ENCODE measurements around the gene KLRG1.

The KLRG1 gene

DNA sequence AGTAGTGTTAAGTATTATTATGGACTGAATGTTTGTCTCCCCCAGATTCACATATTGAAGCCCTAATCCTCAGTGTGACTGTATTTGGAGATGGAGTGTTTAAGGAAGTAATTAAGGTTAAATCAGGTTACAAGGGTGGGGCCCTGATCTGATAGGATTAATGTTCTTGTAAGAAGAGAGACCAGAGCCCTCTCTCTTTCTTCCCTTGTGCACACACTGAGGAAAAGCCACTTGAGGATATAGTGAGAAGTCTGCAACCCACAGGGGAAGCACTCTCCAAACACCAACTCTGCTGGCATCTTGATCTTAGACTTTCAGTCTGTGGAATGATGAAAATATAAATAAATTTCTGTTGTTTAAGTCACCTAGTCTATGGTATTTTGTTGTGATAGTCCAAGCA is 2.2 kb upstream of the KLRG1 start:
- no peak for DNase-seq

DNA sequence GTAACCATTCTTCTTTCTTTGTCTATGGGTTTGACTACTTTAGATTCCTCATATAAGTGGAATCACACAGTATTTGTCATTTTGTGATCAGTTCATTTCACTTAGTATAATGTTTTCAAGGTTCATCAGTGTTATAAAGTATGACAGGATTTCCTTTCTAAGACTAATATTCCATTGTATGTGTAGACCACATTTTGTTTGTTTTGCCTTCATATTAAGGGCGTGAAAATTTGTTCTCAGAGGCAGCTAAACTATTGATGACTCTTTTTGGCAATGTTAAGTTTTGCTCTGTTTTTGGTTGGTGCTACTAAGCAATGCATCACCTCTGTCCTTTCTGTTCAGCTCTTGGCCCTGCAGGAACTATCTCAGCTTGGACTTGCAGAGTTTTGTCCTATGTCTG is 1.7 kb upstream of the KLRG1 start:
- no peak for DNase-seq

- no peak for DNase-seq
These were observed 2.3 kb downstream of the KLRG1 start for GRCh38 chr12:8991371-8992345.

DNA sequence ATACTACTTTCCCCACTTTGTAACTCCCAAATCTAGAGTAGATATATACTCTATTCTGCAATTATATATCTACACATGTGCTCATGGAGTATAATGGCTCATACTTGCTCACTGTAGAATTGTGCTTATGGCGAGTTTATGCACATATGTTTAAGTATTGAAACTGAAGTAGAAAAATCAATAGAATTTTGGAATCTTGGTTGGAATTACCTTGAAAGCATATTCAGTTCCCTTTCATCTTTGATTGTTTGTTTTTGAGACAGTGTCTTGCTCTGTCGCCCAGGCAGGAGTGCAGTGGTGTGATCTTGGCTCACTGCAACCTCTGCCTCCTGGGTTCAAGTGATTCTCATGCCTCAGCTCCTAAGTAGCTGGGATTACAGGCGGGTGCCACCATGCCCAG is 4.5 kb downstream of the KLRG1 start:
- DNase-seq = no peak

DNA sequence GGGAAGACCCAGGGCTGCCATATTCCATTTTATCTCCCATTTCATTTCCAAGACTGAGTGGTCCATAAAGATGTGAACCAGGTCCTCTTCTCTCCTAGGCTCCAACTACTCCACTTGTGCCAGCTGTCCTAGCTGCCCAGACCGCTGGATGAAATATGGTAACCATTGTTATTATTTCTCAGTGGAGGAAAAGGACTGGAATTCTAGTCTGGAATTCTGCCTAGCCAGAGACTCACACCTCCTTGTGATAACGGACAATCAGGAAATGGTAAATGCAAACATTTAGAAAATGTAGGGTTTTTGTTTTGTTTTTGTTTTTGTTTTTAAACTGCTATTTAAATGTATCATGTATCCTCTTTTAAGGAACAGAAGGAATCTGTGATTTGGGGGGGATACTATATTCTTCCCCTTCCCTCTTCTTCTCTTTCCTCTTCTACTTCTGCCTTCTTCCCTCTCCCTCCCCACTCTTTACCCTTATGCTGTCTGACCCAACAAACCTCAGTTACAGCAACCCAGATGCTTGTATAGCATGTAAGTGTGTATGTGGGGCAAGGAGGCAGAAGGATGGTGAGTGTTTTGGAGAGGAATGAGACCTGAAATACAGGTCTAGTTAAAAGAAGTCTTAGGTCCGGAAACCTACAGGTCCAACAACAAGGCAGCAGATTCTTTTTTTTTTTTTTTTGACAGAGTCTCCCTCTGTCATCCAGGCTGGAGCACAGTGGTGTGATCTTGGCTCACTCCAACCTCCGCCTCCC is 5.9 kb downstream of the KLRG1 start:
- no peak for DNase-seq

- no peak for DNase-seq
These were observed 7.5 kb downstream of the KLRG1 start for GRCh38 chr12:8996682-8997405.

GRCh38 chr12:9001233-9001632 is 11.9 kb downstream of the KLRG1 start:
- DNase-seq = no peak

GRCh38 chr12:9002335-9002734 is 13.0 kb downstream of the KLRG1 start:
- DNase-seq = no peak

DNA sequence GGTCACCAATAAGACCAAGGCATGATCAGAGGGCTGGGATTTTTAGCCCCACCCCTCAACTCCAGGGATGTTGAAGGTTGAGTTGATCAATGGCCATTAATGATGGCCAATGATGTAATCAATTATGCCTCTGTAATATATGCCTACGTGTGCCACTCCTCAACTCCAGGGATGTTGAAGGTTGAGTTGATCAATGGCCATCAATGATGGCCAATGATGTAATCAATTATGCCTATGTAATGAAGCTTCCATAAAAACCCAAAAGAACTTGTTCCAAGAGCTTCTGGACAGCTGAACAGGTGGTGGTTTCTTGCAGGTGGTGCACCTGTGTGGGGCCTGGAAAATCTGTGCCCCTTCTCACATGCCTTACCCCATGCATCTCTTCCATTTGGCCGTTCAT is 33.2 kb downstream of the KLRG1 start:
- DNase-seq = no peak

DNA sequence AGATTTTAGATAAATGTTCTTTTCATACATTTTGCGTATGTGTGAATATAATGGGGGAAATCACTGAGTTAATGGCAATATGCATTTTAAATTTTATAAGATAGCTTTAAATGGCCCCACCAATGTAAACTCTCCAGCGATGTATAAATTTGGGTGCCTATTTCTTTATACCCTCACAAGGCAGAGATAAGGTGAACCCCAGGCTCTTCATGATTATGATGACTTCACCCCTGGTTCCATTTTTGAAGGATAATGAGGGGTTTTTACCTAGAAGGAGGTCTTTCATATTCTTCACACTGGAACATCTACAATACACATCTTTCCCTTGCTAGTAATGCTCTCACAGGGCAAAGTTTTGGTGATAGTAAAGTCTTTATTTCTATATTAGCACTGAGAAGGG is 35.2 kb downstream of the KLRG1 start:
- DNase-seq = no peak

GRCh38 chr12:9027161-9028059 is 38.1 kb downstream of the KLRG1 start:
- DNase-seq = no peak

DNA sequence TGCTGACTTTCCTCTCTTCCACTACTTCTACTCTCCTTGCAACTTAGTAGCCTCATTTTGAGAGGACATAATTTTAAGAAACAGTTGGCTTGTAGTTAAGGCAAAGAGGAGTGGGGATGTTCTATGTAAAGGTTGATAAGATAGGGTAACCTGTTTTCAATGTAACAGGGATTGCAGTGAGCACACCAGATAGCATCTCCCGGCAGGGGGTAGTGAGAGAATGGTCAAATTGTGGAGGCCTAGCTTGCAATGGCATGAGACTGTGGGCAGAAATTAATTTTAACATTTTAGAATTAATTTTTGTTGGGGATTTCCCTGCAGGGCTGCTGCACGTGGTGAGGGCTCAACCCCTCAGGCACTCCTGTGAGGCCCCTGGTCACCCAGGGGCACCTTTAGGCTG is 41.4 kb downstream of the KLRG1 start:
- DNase-seq = no peak

- DNase-seq = no peak
These were observed 43.0 kb downstream of the KLRG1 start for GRCh38 chr12:9032202-9032964.

GRCh38 chr12:9033265-9033887 is 44.0 kb downstream of the KLRG1 start:
- DNase-seq = no peak

DNA sequence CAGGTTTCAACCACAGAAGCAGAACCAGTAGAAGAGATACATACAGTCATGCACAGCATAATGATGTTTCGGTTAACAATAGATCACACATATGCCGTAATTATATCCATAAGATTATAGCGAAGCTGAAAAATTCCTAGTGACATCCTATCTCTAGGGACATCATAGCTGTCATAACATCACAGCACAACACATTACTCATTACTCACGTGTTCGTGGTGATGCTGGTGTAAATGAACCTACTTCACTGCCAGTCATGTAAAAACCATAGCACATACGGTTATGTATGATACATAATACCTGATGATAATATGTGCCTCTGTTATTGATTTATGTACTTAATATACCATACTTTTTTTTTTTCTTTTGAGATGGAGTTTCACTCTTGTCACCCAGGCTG is 44.7 kb downstream of the KLRG1 start:
- no peak for DNase-seq

DNA sequence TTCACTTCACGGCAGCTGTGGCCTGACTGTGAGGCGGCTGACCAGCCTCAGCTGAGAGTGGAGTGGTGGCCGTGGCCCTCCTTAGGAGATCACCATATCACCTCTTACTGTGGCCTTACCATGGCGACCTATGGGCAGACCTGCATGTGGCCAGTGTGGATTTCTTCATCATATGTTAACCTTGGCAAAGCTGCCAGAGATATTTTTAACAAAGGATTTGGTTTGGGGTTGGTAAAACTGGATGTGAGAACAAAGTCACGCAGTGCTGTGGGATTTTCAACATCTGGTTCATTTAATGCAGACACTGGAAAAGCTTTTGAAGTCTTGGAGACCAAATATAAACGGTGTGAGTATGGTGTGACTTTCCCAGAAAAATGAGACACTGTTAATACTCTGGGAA is 46.9 kb downstream of the KLRG1 start:
- no peak for DNase-seq

DNA sequence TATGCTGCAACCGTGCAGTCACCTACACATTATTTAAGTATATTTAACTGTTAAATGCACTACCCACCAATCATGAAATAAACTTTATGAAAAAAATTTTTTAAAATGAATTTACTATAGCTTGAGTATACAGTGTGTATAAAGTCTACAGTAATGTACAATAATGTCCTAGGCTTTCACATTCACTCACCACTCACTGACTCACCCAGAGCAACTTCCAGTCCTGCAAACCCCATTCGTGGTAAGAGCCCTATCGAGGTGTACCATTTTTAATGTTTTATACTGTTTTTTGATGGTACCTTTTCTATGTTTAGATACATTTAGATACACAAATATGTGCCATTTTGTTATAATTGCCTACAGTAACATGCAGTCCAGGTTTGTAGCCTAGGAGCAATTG is 48.1 kb downstream of the KLRG1 start:
- DNase-seq = no peak

- DNase-seq = peak; percentile 18 to 46
These were observed 50.1 kb downstream of the KLRG1 start for GRCh38 chr12:9039397-9039977.

GRCh38 chr12:9040484-9041186 is 51.3 kb downstream of the KLRG1 start:
- DNase-seq = no peak

- DNase-seq = no peak
These were observed 52.0 kb downstream of the KLRG1 start for GRCh38 chr12:9041321-9041720.
